GM12872 (cell line): Measurements from ENCODE around the gene FBXW12.
A peak's percentile ranks its signal among the peaks of the same experiment; 100 is the strongest.

Experiments used
- CTCF ChIP-seq: IDR thresholded peaks from 3 replicates; pipeline ENCODE4 v1.5.1; 2011; ENCODE audit warnings: low read depth, mild to moderate bottlenecking, low read length, moderate library complexity; ENCODE audit not compliant: insufficient read depth

The FBXW12 gene

GRCh38 chr3:48406443-48407431 is 34.7 kb downstream of the FBXW12 start:
- no peak for TF ChIP-seq CTCF

GRCh38 chr3:48407542-48408099 is 35.6 kb downstream of the FBXW12 start:
- no peak for TF ChIP-seq CTCF

- peak; percentile 32; the same call in 1 of the 3 replicates for TF ChIP-seq CTCF
Observed at GRCh38 chr3:48408823-48409281, 36.8 kb downstream of the FBXW12 start.

GRCh38 chr3:48409291-48410201 is 37.5 kb downstream of the FBXW12 start:
- TF ChIP-seq CTCF, result no peak

- TF ChIP-seq CTCF, result no peak
Observed at GRCh38 chr3:48410205-48411040, 38.4 kb downstream of the FBXW12 start.

GRCh38 chr3:48411041-48411588 is 39.1 kb downstream of the FBXW12 start:
- TF ChIP-seq CTCF, result no peak
